NCI-H187 treated with DMSO at 0.1 percent for 48 hours (cell line): ENCODE results near the gene SLC17A6.
A peak's percentile ranks its signal among the peaks of the same experiment; 100 is the strongest.

Experiments
- DNase-seq: peaks from one replicate; lab custom pipeline; 2025; lab: John Stamatoyannopoulos, UW

SLC17A6 gene

GRCh38 chr11:22389526-22390282 is 51.5 kb downstream of the SLC17A6 start:
- no peak for DNase-seq

- no peak for DNase-seq
Measured at GRCh38 chr11:22390283-22390655, 52.1 kb downstream of the SLC17A6 start.

DNA sequence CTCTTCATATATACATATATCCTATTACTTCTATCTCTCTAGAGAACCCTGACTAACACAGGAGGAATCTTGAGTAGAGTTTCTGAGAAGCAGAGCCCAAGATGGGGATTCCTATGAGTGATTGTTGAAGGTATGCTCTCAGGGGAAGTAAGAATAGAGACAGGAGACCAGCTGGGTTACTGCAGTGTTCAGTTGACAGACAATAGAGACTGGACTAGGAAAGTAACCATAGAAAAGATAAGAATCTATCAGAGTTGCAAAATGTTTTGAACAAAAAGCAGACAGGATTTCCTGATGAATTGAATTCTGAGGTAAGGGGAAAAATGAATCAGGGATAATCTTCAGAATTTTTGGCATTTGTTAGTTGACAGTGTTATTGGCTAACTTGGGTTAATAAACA is 54.4 kb downstream of the SLC17A6 start:
- DNase-seq, result no peak

DNA sequence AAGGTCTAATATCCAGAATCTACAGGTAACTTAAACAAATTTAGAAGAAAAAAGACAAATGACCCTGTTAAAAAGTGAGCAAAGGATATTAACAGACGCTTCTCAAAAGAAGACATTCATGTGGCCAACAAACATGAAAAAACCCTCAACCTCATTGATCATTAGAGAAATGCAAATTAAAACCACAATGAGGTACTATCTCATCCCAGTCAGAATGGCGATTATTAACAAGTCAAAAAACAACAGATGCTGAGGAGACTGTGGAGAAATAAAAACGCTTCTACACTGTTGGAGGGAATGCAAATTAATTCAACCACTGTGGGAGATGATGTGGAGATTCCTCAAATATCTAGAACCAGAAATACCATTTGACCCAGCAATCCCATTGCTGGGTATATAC is 67.2 kb downstream of the SLC17A6 start:
- no peak for DNase-seq

DNA sequence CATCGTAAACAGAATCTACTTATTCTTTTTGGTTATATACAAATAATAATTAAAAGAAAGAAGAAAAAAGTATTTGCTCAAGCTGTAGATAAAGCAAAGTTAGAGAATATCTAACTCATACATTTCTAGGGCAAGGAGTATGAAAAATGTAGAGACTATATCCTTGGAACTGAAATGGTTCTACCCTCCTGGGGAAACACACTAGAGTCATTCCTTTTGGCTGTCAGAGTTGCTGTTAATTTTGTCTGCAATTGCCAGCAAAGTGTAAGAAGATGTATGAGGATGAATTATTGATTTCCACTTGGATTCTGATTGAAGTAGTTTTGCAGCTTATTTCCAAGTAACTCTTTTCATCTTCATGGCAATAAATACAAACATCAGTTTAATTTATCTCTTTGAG is 69.1 kb downstream of the SLC17A6 start:
- DNase-seq, result no peak

GRCh38 chr11:22407921-22408320 is 69.7 kb downstream of the SLC17A6 start:
- DNase-seq, result peak; percentile 91

- no peak for DNase-seq
Measured at GRCh38 chr11:22415476-22415875, 77.3 kb downstream of the SLC17A6 start.

GRCh38 chr11:22416462-22416861 is 78.3 kb downstream of the SLC17A6 start:
- no peak for DNase-seq

DNA sequence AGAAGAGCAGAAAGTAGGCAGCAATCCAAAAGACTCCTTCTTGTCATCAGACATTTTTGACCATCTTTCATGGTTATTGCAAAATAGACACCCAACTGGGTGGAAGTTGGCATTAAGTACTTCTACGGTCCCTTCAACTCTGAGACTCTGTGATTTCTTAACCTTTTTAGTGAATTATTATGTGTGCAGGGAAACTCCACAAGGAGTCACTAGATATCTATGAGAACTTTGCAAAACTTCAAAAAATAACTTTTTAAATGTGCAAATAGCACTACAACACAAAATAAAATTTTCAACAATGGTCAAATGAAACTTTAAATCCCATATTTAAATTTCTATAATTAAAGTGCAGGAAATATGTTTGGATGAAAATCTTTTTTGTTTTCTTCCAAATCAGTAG is 88.7 kb downstream of the SLC17A6 start:
- DNase-seq, result no peak
